HEK293 (cell line): ENCODE results near the gene LSP1.

Source experiments
- BCL11A ChIP-seq: fragments of 450-650 bp; formaldehyde crosslinking; IDR thresholded peaks from 2 replicates; pipeline ENCODE4 v1.5.1; 2016; ENCODE audit warnings: low read depth, missing biosample characterization, missing genetic modification characterization
- SETDB1 ChIP-seq: IDR thresholded peaks from one replicate; pipeline ENCODE4 v1.6.1; 2017; ENCODE audit warnings: mild to moderate bottlenecking, low read length, moderate library complexity, mixed read lengths; ENCODE audit not compliant: insufficient read length
- TCF7L2 ChIP-seq: IDR thresholded peaks from 2 replicates; pipeline ENCODE4 v1.6.1; 2011; ENCODE audit warnings: low read depth, mild to moderate bottlenecking, inconsistent platforms, low read length, moderate library complexity, borderline replicate concordance
- YY1 ChIP-seq: fragments of 450-650 bp; formaldehyde crosslinking; IDR thresholded peaks from 2 replicates; pipeline ENCODE4 v1.5.1; 2018; ENCODE audit warnings: missing biosample characterization, missing genetic modification characterization
- ZBTB1 ChIP-seq: fragments of 450-650 bp; formaldehyde crosslinking; IDR thresholded peaks from 2 replicates; pipeline ENCODE4 v1.5.1; 2016; ENCODE audit warnings: missing biosample characterization, missing genetic modification characterization
- ZFP3 ChIP-seq: fragments of 450-650 bp; formaldehyde crosslinking; IDR thresholded peaks from 2 replicates; pipeline ENCODE4 v1.5.1; 2016; ENCODE audit warnings: low read depth, missing biosample characterization, missing genetic modification characterization
- ZNF16 ChIP-seq: fragments of 450-650 bp; formaldehyde crosslinking; IDR thresholded peaks from 2 replicates; pipeline ENCODE4 v1.5.1; 2016; ENCODE audit warnings: low read depth, missing biosample characterization, missing genetic modification characterization
- ZNF571 ChIP-seq: fragments of 450-650 bp; formaldehyde crosslinking; IDR thresholded peaks from 2 replicates; pipeline ENCODE4 v1.5.0; 2017; ENCODE audit warnings: missing biosample characterization, missing genetic modification characterization
- ZNF660 ChIP-seq: fragments of 450-650 bp; IDR thresholded peaks from 2 replicates; pipeline ENCODE4 v1.5.1; 2018; ENCODE audit warnings: missing biosample characterization, mild to moderate bottlenecking, missing genetic modification characterization
- TF ChIP-seq, protein P1 (sequence below): fragments of 450-650 bp; formaldehyde crosslinking; IDR thresholded peaks from 2 replicates; pipeline ENCODE4 v1.5.1; 2016; ENCODE audit warnings: missing biosample characterization, missing genetic modification characterization
- TF ChIP-seq, protein P2 (sequence below): fragments of 450-650 bp; formaldehyde crosslinking; IDR thresholded peaks from 2 replicates; pipeline ENCODE4 v1.5.1; 2016; ENCODE audit warnings: missing biosample characterization, missing genetic modification characterization
- TF ChIP-seq, protein P3 (sequence below): fragments of 450-650 bp; formaldehyde crosslinking; IDR thresholded peaks from 2 replicates; pipeline ENCODE4 v1.5.1; 2017; ENCODE audit warnings: missing biosample characterization, missing genetic modification characterization
- TF ChIP-seq, protein P4 (sequence below): fragments of 450-650 bp; formaldehyde crosslinking; IDR thresholded peaks from 2 replicates; pipeline ENCODE4 v1.5.1; 2017; ENCODE audit warnings: missing biosample characterization, mild to moderate bottlenecking, missing genetic modification characterization, moderate library complexity

DNA sequence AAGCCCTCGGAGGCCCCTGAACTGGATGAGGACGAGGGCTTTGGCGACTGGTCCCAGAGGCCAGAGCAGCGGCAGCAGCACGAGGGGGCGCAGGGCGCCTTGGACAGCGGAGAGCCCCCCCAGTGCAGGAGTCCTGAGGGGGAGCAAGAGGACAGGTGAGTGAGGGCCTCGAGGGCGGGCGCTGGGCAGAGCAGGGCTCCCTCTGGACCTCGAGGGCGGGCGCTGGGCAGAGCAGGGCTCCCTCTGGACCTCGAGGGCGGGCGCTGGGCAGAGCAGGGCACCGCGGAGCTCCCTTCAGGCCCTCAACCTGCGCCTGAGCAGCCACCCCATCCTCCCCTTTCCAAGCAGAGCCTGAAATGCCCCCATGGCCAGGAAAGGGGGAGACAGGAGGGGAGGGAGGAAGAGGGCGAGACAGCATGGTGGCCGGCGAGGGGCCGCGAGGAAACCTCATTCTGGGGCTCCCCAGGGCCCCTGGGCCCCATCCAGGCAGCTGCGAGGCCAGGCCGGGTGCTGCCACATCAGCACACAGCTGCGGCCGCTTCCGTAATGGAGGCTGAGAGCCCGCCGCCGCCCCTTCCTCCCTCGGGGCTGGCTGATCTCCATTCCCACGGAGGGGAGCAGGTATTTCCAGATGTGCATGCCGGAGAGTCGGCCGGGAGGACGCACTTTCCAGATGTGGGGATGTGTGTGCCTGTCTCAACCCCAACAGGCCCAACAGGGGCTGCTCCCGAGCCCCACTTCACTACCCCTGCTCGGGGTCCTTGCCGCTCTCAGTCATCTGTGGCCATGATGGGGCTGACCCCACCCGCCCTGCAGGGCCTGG is 28.8 kb downstream of the LSP1 start:
- TF ChIP-seq ZNF16 (no peak), ZBTB1 (tag by site-specific recombination) (no peak), ZNF660 (tag by site-specific recombination) (no peak), BCL11A (tag by site-specific recombination) (no peak), ZFP3 (tag by site-specific recombination) (no peak), SETDB1 (no peak), TCF7L2 (no peak), YY1 (tag by site-specific recombination) (no peak), ZNF571 (tag by site-specific recombination) (no peak)
- TF ChIP-seq, protein P1, sequence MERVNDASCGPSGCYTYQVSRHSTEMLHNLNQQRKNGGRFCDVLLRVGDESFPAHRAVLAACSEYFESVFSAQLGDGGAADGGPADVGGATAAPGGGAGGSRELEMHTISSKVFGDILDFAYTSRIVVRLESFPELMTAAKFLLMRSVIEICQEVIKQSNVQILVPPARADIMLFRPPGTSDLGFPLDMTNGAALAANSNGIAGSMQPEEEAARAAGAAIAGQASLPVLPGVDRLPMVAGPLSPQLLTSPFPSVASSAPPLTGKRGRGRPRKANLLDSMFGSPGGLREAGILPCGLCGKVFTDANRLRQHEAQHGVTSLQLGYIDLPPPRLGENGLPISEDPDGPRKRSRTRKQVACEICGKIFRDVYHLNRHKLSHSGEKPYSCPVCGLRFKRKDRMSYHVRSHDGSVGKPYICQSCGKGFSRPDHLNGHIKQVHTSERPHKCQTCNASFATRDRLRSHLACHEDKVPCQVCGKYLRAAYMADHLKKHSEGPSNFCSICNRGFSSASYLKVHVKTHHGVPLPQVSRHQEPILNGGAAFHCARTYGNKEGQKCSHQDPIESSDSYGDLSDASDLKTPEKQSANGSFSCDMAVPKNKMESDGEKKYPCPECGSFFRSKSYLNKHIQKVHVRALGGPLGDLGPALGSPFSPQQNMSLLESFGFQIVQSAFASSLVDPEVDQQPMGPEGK (tag by site-specific recombination) = no peak
- TF ChIP-seq, protein P2, sequence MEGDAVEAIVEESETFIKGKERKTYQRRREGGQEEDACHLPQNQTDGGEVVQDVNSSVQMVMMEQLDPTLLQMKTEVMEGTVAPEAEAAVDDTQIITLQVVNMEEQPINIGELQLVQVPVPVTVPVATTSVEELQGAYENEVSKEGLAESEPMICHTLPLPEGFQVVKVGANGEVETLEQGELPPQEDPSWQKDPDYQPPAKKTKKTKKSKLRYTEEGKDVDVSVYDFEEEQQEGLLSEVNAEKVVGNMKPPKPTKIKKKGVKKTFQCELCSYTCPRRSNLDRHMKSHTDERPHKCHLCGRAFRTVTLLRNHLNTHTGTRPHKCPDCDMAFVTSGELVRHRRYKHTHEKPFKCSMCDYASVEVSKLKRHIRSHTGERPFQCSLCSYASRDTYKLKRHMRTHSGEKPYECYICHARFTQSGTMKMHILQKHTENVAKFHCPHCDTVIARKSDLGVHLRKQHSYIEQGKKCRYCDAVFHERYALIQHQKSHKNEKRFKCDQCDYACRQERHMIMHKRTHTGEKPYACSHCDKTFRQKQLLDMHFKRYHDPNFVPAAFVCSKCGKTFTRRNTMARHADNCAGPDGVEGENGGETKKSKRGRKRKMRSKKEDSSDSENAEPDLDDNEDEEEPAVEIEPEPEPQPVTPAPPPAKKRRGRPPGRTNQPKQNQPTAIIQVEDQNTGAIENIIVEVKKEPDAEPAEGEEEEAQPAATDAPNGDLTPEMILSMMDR (tag by site-specific recombination) = no peak
- TF ChIP-seq, protein P3, sequence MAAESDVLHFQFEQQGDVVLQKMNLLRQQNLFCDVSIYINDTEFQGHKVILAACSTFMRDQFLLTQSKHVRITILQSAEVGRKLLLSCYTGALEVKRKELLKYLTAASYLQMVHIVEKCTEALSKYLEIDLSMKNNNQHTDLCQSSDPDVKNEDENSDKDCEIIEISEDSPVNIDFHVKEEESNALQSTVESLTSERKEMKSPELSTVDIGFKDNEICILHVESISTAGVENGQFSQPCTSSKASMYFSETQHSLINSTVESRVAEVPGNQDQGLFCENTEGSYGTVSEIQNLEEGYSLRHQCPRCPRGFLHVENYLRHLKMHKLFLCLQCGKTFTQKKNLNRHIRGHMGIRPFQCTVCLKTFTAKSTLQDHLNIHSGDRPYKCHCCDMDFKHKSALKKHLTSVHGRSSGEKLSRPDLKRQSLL (tag by site-specific recombination) = no peak
- TF ChIP-seq, protein P4, sequence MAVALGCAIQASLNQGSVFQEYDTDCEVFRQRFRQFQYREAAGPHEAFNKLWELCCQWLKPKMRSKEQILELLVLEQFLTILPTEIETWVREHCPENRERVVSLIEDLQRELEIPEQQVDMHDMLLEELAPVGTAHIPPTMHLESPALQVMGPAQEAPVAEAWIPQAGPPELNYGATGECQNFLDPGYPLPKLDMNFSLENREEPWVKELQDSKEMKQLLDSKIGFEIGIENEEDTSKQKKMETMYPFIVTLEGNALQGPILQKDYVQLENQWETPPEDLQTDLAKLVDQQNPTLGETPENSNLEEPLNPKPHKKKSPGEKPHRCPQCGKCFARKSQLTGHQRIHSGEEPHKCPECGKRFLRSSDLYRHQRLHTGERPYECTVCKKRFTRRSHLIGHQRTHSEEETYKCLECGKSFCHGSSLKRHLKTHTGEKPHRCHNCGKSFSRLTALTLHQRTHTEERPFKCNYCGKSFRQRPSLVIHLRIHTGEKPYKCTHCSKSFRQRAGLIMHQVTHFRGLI (tag by site-specific recombination) = no peak
